NT2/D1 (cell line): ENCODE data around the gene CAMSAP2.

Source experiments
- DNase-seq: peaks from one replicate; pipeline ENCODE4 v3.0.0-alpha.2; 2011; ENCODE audit warnings: low read depth, low spot score
- H3K27me3 ChIP-seq: 2 replicates; pipeline ENCODE4 v1.6.0; 2011; ENCODE audit warnings: mild to moderate bottlenecking; ENCODE audit not compliant: insufficient read length, insufficient read depth
- H3K36me3 ChIP-seq: 2 replicates; pipeline ENCODE4 v1.6.1; 2011; ENCODE audit warnings: mild to moderate bottlenecking, low read length, mixed read lengths; ENCODE audit not compliant: insufficient read depth, insufficient read length
- H3K4me1 ChIP-seq: 2 replicates; pipeline ENCODE4 v1.5.1; 2011; ENCODE audit not compliant: insufficient read depth, insufficient read length
- H3K4me3 ChIP-seq: 2 replicates; pipeline ENCODE4 v1.5.1; 2011; ENCODE audit warnings: low read depth; ENCODE audit not compliant: insufficient read length
- H3K9ac ChIP-seq: 2 replicates; pipeline ENCODE4 v1.6.0; 2011; ENCODE audit warnings: low read depth; ENCODE audit not compliant: insufficient read length
- H3K9me3 ChIP-seq: 2 replicates; pipeline ENCODE4 v1.5.1; 2011; ENCODE audit warnings: mild to moderate bottlenecking, low read length; ENCODE audit not compliant: insufficient read depth
- SUZ12 ChIP-seq: IDR thresholded peaks from 2 replicates; pipeline ENCODE4 v1.6.1; 2011; ENCODE audit not compliant: insufficient read length, insufficient read depth; ENCODE audit errors: extremely low read depth
- YY1 ChIP-seq: IDR thresholded peaks from 2 replicates; pipeline ENCODE4 v1.6.1; 2011; ENCODE audit not compliant: insufficient read length, insufficient read depth
- ZNF274 ChIP-seq: IDR thresholded peaks from 2 replicates; pipeline ENCODE4 v1.6.1; 2011; ENCODE audit warnings: mild to moderate bottlenecking, low read depth, low read length

The CAMSAP2 gene

DNA sequence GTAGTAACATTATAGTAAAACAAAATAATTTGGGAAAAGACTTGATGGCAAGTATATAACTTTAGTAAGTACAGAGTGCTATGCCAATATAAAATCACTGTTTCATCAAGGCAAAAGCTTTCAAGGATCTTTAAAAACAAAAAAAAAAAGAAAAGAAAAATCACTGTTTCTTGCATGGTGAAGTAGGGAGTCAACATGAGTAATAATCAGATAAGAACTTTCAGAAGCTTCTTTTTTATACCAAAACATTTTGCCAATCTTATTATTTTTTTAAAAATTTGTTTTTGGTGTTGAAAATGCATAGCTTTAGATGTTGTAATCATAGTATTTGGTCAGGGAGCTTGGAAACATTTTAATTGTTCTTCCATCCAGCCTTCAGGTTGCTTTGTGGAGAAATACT lies 37.2 kb downstream of the CAMSAP2 start:
- no peak for DNase-seq

DNA sequence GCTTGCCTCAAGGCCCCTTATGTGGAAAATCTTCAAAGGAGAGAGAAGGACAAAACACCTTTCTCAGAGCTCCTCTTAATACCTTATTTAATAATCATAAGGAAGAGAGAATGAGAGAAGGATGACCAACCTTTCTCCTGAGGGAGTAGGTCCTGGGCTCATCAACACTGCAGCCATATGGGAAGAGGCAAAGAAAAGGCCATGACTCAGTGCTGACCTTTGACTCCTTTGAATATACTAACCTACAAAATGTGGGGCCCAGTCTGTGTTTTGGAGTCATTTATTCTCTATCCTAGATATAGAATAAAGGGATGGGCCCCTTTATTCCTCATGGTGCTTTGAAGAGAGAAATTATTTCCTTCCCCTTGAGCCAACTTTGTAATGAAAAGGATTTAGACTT lies 38.3 kb downstream of the CAMSAP2 start:
- DNase-seq: no peak
- H3K9me3 ChIP-seq: no peaks in the 10 kb centered on the region
- no peaks in the 10 kb centered on the region for H3K27me3 ChIP-seq
- no peak overlapping the region for H3K4me3 ChIP-seq
- H3K36me3 ChIP-seq: peaks cover 27% of the 10 kb centered on the region
- no peaks in the 10 kb centered on the region for H3K4me1 ChIP-seq
- no peak overlapping the region for H3K9ac ChIP-seq
- TF ChIP-seq ZNF274 (no peak), YY1 (no peak), SUZ12 (no peak)

More for the DNA sequence above, 37.2 kb downstream of the CAMSAP2 start:
- Histone ChIP-seq H3K4me1 (no peaks in the 10 kb centered on the region), H3K36me3 (peaks cover 19% of the 10 kb centered on the region), H3K4me3 (no peak overlapping the region), H3K9me3 (no peaks in the 10 kb centered on the region), H3K9ac (no peak overlapping the region), H3K27me3 (no peaks in the 10 kb centered on the region)
- TF ChIP-seq SUZ12: no peak
- TF ChIP-seq YY1: no peak
- no peak for TF ChIP-seq ZNF274

DNA sequence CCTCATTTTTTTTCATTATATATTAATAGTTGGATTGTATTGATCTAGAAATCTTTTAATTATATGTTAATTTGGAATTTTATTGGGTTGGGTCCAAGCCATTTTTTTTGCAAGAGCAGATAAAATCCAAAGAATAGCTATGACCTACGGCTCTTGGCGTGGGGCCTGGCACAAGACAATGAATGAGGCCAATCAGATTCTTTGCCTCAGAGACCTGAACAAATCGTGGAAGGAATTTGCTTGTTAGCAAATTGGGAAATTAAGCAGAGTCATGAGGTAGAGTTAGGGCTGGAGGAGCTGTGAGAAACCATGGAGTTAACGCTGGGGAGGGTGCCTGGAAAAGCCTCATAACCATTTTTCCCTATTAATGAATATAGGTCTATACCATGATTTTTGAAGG lies 40.1 kb downstream of the CAMSAP2 start:
- DNase-seq: no peak
- H3K9me3 ChIP-seq: peaks cover 11% of the 10 kb centered on the region
- H3K4me3 ChIP-seq: no peak overlapping the region
- no peaks in the 10 kb centered on the region for H3K27me3 ChIP-seq
- no peak for TF ChIP-seq YY1
- TF ChIP-seq SUZ12: no peak
- no peak for TF ChIP-seq ZNF274
- H3K36me3 ChIP-seq: peaks cover 32% of the 10 kb centered on the region
- no peaks in the 10 kb centered on the region for H3K4me1 ChIP-seq
- no peak overlapping the region for H3K9ac ChIP-seq

DNA sequence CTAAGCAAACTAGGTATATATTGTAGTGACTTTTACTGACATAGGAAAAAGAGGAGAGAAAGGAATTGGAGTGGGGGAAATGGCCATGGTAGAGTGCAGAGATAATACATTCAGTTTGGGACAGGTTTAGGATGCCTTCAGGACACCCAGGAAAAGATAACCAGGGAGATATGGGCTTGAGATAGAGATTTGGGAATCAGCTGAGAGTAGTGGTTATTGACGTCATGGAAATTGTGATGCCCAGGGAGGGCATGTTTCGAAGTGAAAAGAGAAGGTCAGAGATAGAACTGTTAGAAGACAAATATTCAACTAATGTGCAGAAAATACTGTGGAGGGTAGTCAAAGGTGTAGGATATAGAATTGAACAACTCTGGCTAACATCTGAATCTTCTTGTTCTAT lies 40.6 kb downstream of the CAMSAP2 start:
- no peak for DNase-seq
- no peaks in the 10 kb centered on the region for H3K4me1 ChIP-seq
- TF ChIP-seq ZNF274: no peak
- H3K9ac ChIP-seq: no peak overlapping the region
- H3K36me3 ChIP-seq: peaks cover 35% of the 10 kb centered on the region
- peaks cover 11% of the 10 kb centered on the region for H3K9me3 ChIP-seq
- H3K4me3 ChIP-seq: no peak overlapping the region
- no peaks in the 10 kb centered on the region for H3K27me3 ChIP-seq

DNA sequence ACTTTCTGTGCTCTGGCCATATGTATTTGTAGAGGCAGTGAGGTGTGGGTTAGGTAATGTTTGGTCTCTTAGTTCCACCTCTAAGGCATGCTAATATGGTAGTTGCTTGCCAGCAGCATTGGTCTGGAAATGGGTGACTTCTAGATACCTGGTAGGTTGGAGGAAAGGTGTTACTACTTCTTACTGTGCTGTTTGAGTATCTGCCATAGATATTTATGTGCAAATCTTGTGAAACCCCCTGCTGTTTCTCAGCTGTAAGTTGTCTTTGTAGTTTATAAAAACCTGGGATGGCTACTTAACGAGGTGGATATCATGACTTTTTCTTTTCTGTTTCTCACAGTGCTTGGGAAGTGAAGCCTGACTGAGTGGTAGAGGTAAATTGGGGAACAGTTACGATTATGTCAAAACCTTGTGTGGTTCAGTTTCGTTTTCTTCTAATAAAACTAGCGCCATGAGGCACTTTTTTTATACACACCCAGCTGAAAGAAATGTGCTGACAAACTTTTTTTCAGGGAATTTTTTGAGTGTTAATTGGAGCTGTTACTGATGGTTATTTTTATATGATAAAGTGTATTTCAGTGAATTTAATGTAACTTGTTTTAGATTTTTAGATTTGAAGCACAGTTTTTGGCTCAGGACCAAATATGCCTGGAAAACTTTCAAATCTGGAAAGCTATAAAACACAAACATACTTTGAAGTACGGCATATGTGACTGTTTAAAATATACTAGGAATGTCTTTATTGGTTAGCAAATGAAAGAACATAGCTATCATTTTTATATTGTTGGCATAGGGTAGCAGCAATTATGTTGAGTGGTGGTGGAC lies 42.1 kb downstream of the CAMSAP2 start:
- Histone ChIP-seq H3K9ac (no peak overlapping the region), H3K4me3 (no peak overlapping the region)

DNA sequence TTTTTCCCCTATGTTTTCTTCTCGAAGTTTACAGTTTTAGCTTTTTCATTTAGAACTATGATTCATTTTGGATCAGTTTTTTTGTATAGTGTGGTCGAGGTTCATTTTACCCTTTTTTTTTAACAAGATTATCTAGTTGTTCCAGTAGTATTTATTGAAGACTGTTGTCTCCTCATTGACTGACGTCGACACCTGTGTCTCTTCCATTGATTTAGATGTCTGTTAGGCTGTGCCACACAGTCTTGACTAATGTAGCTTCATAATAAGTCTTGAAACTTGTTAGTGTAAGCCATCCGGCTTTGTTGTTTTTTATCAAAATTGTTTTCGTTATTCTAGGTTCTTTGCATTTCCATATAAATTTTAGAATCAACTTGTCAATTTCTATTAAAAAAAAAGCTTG lies 45.2 kb downstream of the CAMSAP2 start:
- no peaks in the 10 kb centered on the region for H3K4me1 ChIP-seq
- peaks cover 26% of the 10 kb centered on the region for H3K36me3 ChIP-seq
- TF ChIP-seq SUZ12 (no peak), YY1 (no peak), ZNF274 (no peak)
- no peak overlapping the region for H3K4me3 ChIP-seq
- H3K9me3 ChIP-seq: peaks cover 11% of the 10 kb centered on the region
- no peaks in the 10 kb centered on the region for H3K27me3 ChIP-seq
- no peak for DNase-seq
- H3K9ac ChIP-seq: no peak overlapping the region

More for the DNA sequence above, 42.1 kb downstream of the CAMSAP2 start:
- Histone ChIP-seq H3K4me1 (no peaks in the 10 kb centered on the region), H3K9me3 (peaks cover 11% of the 10 kb centered on the region), H3K27me3 (no peaks in the 10 kb centered on the region), H3K36me3 (peaks cover 31% of the 10 kb centered on the region)
- DNase-seq: peak; percentile 6
- no peak for TF ChIP-seq YY1
- TF ChIP-seq SUZ12: no peak
- no peak for TF ChIP-seq ZNF274

DNA sequence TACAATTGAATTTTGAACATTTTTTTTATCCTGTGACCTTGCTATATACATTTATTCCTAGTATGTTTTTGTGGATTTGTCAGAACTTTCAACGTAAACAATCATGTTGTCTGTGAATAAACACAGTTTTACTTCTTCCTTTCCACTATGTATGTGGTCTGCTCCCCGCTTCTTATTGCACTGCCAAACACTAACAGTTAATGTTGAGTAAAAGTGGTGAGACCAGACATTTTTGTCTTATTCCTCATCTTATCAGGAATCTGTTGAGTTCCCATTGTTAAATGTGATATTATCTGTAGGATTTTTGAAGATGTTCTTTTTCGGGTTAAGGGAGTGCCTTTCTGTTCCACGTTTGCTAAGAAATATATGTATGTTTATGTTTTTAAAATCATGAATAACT lies 45.9 kb downstream of the CAMSAP2 start:
- H3K4me1 ChIP-seq: no peaks in the 10 kb centered on the region
- peaks cover 11% of the 10 kb centered on the region for H3K9me3 ChIP-seq
- H3K36me3 ChIP-seq: peaks cover 28% of the 10 kb centered on the region
- DNase-seq: no peak
- no peak overlapping the region for H3K4me3 ChIP-seq
- no peaks in the 10 kb centered on the region for H3K27me3 ChIP-seq
- TF ChIP-seq YY1 (no peak), ZNF274 (no peak), SUZ12 (no peak)
- H3K9ac ChIP-seq: no peak overlapping the region
